ENCODE measurements around the gene SLC26A1.

SLC26A1 gene

GRCh38 chr4:1024882-1025545 is 31.8 kb upstream of the SLC26A1 start:
- no peak for FAIRE-seq
- TF ChIP-seq POLR2AphosphoS5 (IDR thresholded peaks at IDR 0.05; ENCODE audit: low read depth, low read length) (no peak), TAF1 (IDR thresholded peaks at IDR 0.05; ENCODE audit: borderline replicate concordance, low read depth, low read length) (no peak), POLR2A (IDR thresholded peaks at IDR 0.05; ENCODE audit: low read depth, low read length) (no peak)
- no peak for DNase-seq (ENCODE audit: insufficient read length)

GRCh38 chr4:1023895-1024740 is 30.9 kb upstream of the SLC26A1 start:
- FAIRE-seq (no peak), DNase-seq (ENCODE audit: insufficient read length) (no peak)
- TF ChIP-seq POLR2AphosphoS5 (IDR thresholded peaks at IDR 0.05; ENCODE audit: low read depth, low read length) (no peak), TAF1 (IDR thresholded peaks at IDR 0.05; ENCODE audit: borderline replicate concordance, low read depth, low read length) (no peak), POLR2A (IDR thresholded peaks at IDR 0.05; ENCODE audit: low read depth, low read length) (no peak)

- FAIRE-seq (no peak), DNase-seq (ENCODE audit: insufficient read length) (no peak)
- TF ChIP-seq TAF1 (IDR thresholded peaks at IDR 0.05; ENCODE audit: borderline replicate concordance, low read depth, low read length) (no peak), POLR2AphosphoS5 (IDR thresholded peaks at IDR 0.05; ENCODE audit: low read depth, low read length) (no peak), POLR2A (IDR thresholded peaks at IDR 0.05; ENCODE audit: low read depth, low read length) (no peak)
Measured at GRCh38 chr4:1023075-1023640, 30.0 kb upstream of the SLC26A1 start.

GRCh38 chr4:1022739-1023066 is 29.5 kb upstream of the SLC26A1 start:
- DNase-seq (ENCODE audit: insufficient read length), result no peak
- FAIRE-seq, result no peak
- TF ChIP-seq POLR2A (IDR thresholded peaks at IDR 0.05; ENCODE audit: low read depth, low read length) (no peak), TAF1 (IDR thresholded peaks at IDR 0.05; ENCODE audit: borderline replicate concordance, low read depth, low read length) (no peak), POLR2AphosphoS5 (IDR thresholded peaks at IDR 0.05; ENCODE audit: low read depth, low read length) (no peak)

- DNase-seq (ENCODE audit: insufficient read length) (no peak), FAIRE-seq (no peak)
Measured at GRCh38 chr4:1022051-1022738, 29.0 kb upstream of the SLC26A1 start.

GRCh38 chr4:1021386-1022050 is 28.3 kb upstream of the SLC26A1 start:
- FAIRE-seq (no peak), DNase-seq (ENCODE audit: insufficient read length) (peak; percentile 74)
- TF ChIP-seq TAF1 (IDR thresholded peaks at IDR 0.05; ENCODE audit: borderline replicate concordance, low read depth, low read length) (no peak), POLR2AphosphoS5 (IDR thresholded peaks at IDR 0.05; ENCODE audit: low read depth, low read length) (no peak), POLR2A (IDR thresholded peaks at IDR 0.05; ENCODE audit: low read depth, low read length) (no peak)

More at GRCh38 chr4:1022051-1022738, 29.0 kb upstream of the SLC26A1 start:
- TF ChIP-seq POLR2AphosphoS5 (IDR thresholded peaks at IDR 0.05; ENCODE audit: low read depth, low read length), result no peak
- no peak for TF ChIP-seq TAF1 (IDR thresholded peaks at IDR 0.05; ENCODE audit: borderline replicate concordance, low read depth, low read length)
- no peak for TF ChIP-seq POLR2A (IDR thresholded peaks at IDR 0.05; ENCODE audit: low read depth, low read length)

GRCh38 chr4:1019729-1020470 is 26.7 kb upstream of the SLC26A1 start:
- DNase-seq (ENCODE audit: insufficient read length) (no peak), FAIRE-seq (no peak)
- TF ChIP-seq POLR2A (IDR thresholded peaks at IDR 0.05; ENCODE audit: low read depth, low read length), result no peak
- no peak for TF ChIP-seq TAF1 (IDR thresholded peaks at IDR 0.05; ENCODE audit: borderline replicate concordance, low read depth, low read length)
- no peak for TF ChIP-seq POLR2AphosphoS5 (IDR thresholded peaks at IDR 0.05; ENCODE audit: low read depth, low read length)

GRCh38 chr4:1019320-1019719 is 26.1 kb upstream of the SLC26A1 start:
- no peak for DNase-seq (ENCODE audit: insufficient read length)
- TF ChIP-seq POLR2AphosphoS5 (IDR thresholded peaks at IDR 0.05; ENCODE audit: low read depth, low read length), result no peak
- TF ChIP-seq TAF1 (IDR thresholded peaks at IDR 0.05; ENCODE audit: borderline replicate concordance, low read depth, low read length), result no peak
- TF ChIP-seq POLR2A (IDR thresholded peaks at IDR 0.05; ENCODE audit: low read depth, low read length), result no peak
- no peak for FAIRE-seq

- TF ChIP-seq POLR2AphosphoS5 (IDR thresholded peaks at IDR 0.05; ENCODE audit: low read depth, low read length) (no peak), TAF1 (IDR thresholded peaks at IDR 0.05; ENCODE audit: borderline replicate concordance, low read depth, low read length) (no peak), POLR2A (IDR thresholded peaks at IDR 0.05; ENCODE audit: low read depth, low read length) (no peak)
- FAIRE-seq, result no peak
Measured at GRCh38 chr4:1018147-1019020, 25.2 kb upstream of the SLC26A1 start.

More at GRCh38 chr4:1018147-1019020, 25.2 kb upstream of the SLC26A1 start:
- DNase-seq (ENCODE audit: insufficient read length), result no peak
